ENCODE results near the gene RPTOR.

The RPTOR gene

DNA sequence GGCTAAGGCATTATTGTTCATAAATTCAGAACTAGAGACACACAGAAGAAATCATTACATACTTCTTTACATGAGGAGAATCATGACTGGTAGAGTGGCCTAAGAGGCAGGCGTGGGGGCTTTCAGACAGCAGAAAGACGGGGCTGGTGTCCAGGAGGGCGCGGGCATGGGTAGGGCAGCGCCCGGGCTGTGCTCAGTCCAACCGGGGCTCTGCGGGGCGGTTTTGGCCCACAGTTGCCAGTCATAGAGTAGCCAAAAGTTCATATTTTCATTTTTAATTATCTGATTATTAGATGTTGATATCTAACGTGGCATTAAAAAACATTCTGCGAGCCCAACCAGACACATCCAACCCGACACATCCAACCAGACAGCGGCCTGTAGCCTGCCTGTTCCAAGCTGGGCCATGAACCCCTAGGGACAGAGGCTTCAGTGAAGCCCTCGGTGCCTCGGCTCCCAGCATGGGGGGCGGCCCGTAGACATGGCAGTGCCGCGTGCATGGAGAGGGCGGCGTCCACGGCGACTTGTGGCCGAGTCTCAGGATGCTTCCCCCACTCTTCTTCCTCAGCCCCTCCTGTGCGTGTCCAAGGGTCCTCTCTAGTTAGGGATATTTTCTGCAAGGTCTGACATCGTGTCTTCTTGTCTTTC lies 284.7 kb downstream of the RPTOR start:
- peaks cover 2% of the 10 kb centered on the region for H3K36me3 ChIP-seq (ENCODE audit: control insufficient read depth, insufficient read depth, low read length)
- no peak overlapping the region for H3K9ac ChIP-seq (ENCODE audit: low read length)
- H3K4me3 ChIP-seq (ENCODE audit: low read length): no peak overlapping the region
- peaks cover 9% of the 10 kb centered on the region for H3K4me1 ChIP-seq (ENCODE audit: control insufficient read depth, insufficient read depth, low read length)
- no peak overlapping the region for H3K27ac ChIP-seq (ENCODE audit: low read depth, low read length)
- no peaks in the 10 kb centered on the region for H3K27me3 ChIP-seq (ENCODE audit: control insufficient read depth, insufficient read depth, low read length)

DNA sequence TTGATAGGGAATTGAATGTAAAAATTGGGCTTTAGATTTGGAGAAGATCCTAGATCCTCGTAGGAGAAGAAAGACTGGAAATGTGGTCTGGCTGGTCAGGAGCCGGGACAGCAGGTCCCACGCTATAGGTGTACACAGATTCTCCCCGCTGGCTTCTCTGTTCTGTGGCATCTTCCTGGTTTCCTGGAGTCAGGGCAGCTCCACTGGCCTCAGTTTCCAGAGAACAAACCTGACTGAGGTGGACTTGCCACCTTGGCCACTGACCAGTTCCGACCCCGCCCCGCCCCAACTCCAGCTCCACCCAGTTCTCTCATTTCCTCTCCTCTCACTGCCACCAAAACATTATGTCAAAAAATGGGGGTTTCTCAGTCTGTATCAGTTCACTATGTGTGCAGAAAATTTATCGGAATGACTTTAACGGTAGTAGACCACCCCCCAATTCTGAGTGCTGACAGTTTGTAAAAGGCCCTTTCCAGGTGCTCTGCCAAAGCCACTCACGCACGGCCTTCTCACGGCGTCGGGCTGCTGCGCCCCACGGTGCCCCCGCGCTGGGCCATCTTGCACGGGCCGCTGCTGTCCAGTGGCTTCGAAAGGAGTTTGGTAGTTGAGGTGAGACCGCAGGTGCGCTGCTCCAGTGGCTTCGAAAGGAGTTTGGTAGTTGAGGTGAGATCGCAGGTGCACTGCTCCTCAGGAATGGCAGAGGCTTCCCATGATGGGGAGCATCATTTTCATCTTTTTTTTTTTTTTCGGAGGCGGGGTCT lies 285.6 kb downstream of the RPTOR start:
- Histone ChIP-seq H3K27ac (ENCODE audit: low read depth, low read length) (no peak overlapping the region), H3K4me1 (ENCODE audit: control insufficient read depth, insufficient read depth, low read length) (peaks cover 9% of the 10 kb centered on the region), H3K9ac (ENCODE audit: low read length) (no peak overlapping the region), H3K36me3 (ENCODE audit: control insufficient read depth, insufficient read depth, low read length) (peaks cover 2% of the 10 kb centered on the region), H3K4me3 (ENCODE audit: low read length) (no peak overlapping the region), H3K27me3 (ENCODE audit: control insufficient read depth, insufficient read depth, low read length) (no peaks in the 10 kb centered on the region)

- Histone ChIP-seq H3K27me3 (ENCODE audit: control insufficient read depth, insufficient read depth, low read length) (no peaks in the 10 kb centered on the region), H3K4me1 (ENCODE audit: control insufficient read depth, insufficient read depth, low read length) (peaks cover 9% of the 10 kb centered on the region), H3K9ac (ENCODE audit: low read length) (no peak overlapping the region), H3K4me3 (ENCODE audit: low read length) (no peak overlapping the region), H3K36me3 (ENCODE audit: control insufficient read depth, insufficient read depth, low read length) (peaks cover under 1% of the 10 kb centered on the region), H3K27ac (ENCODE audit: low read depth, low read length) (peak overlapping the region; percentile 95)
These were observed 286.9 kb downstream of the RPTOR start for GRCh38 chr17:80831491-80831890.

GRCh38 chr17:80832266-80832676 lies 287.6 kb downstream of the RPTOR start:
- Histone ChIP-seq H3K4me3 (ENCODE audit: low read length) (peak overlapping the region; percentile 57), H3K27me3 (ENCODE audit: control insufficient read depth, insufficient read depth, low read length) (no peaks in the 10 kb centered on the region), H3K9ac (ENCODE audit: low read length) (peak overlapping the region; percentile 46)

GRCh38 chr17:80832888-80833583 lies 288.4 kb downstream of the RPTOR start:
- Histone ChIP-seq H3K9ac (ENCODE audit: low read length) (peak overlapping the region; percentile 46), H3K36me3 (ENCODE audit: control insufficient read depth, insufficient read depth, low read length) (peaks cover 3% of the 10 kb centered on the region), H3K4me3 (ENCODE audit: low read length) (peak overlapping the region; percentile 57), H3K27ac (ENCODE audit: low read depth, low read length) (peak overlapping the region; percentile 95), H3K4me1 (ENCODE audit: control insufficient read depth, insufficient read depth, low read length) (peaks cover 9% of the 10 kb centered on the region), H3K27me3 (ENCODE audit: control insufficient read depth, insufficient read depth, low read length) (no peaks in the 10 kb centered on the region)

More at GRCh38 chr17:80832266-80832676, 287.6 kb downstream of the RPTOR start:
- Histone ChIP-seq H3K4me1 (ENCODE audit: control insufficient read depth, insufficient read depth, low read length) (peaks cover 9% of the 10 kb centered on the region), H3K27ac (ENCODE audit: low read depth, low read length) (peak overlapping the region; percentile 95), H3K36me3 (ENCODE audit: control insufficient read depth, insufficient read depth, low read length) (peaks cover 1% of the 10 kb centered on the region)

DNA sequence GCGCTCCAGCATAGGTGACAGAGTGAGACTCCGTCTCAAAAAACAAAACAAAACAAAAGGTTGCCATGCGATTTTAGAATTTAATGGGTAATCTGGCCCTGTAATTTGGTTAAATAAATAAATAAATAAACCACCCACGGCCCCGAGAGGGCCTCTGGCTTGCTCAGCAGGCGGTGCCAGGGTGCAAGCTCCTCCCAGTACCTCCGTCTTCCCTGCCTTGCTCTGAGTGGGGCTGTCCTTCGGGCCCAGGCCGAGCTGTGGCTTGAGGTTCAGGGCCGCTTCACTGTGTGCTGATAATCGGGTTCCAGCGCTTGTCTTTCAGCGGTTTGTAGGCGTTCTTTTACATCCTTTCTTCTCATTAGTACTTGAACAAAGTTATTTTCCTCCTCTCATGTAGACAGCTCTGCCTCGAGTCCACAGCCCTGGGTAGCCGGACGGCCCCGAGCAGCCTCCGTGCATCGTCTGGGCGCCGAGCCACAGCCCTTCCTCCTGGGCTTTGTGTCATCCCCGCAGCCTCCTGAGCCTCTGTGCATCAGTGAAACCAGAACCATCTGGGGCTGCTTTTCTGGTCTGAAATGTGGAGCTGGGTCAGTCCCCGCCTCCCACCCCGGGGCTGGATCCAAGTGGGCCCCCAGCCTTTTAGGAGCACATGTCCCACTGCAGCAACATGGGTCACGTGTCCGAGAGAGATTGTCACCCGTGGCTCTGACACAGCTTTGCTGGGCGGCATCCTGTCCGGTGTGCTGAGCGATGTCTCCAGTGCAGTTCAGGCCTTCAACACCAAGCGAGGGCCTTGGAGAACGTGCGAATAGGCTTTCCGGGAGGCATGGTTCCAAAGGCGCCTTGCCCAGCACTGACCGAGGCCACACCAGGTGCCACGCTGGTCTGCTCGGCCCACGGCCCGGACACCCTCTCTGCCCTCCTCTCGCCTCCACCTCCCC lies 289.6 kb downstream of the RPTOR start:
- peaks cover 3% of the 10 kb centered on the region for H3K36me3 ChIP-seq (ENCODE audit: control insufficient read depth, insufficient read depth, low read length)
- no peaks in the 10 kb centered on the region for H3K27me3 ChIP-seq (ENCODE audit: control insufficient read depth, insufficient read depth, low read length)
- H3K4me3 ChIP-seq (ENCODE audit: low read length): no peak overlapping the region
- H3K27ac ChIP-seq (ENCODE audit: low read depth, low read length): peak overlapping the region; percentile 95
- peaks cover 9% of the 10 kb centered on the region for H3K4me1 ChIP-seq (ENCODE audit: control insufficient read depth, insufficient read depth, low read length)
- H3K9ac ChIP-seq (ENCODE audit: low read length): no peak overlapping the region

- Histone ChIP-seq H3K9ac (ENCODE audit: low read length) (no peak overlapping the region), H3K36me3 (ENCODE audit: control insufficient read depth, insufficient read depth, low read length) (peaks cover 4% of the 10 kb centered on the region), H3K27ac (ENCODE audit: low read depth, low read length) (peak overlapping the region; percentile 46), H3K4me1 (ENCODE audit: control insufficient read depth, insufficient read depth, low read length) (peaks cover 9% of the 10 kb centered on the region), H3K27me3 (ENCODE audit: control insufficient read depth, insufficient read depth, low read length) (no peaks in the 10 kb centered on the region), H3K4me3 (ENCODE audit: low read length) (no peak overlapping the region)
These were observed 290.2 kb downstream of the RPTOR start for GRCh38 chr17:80834893-80835275.

DNA sequence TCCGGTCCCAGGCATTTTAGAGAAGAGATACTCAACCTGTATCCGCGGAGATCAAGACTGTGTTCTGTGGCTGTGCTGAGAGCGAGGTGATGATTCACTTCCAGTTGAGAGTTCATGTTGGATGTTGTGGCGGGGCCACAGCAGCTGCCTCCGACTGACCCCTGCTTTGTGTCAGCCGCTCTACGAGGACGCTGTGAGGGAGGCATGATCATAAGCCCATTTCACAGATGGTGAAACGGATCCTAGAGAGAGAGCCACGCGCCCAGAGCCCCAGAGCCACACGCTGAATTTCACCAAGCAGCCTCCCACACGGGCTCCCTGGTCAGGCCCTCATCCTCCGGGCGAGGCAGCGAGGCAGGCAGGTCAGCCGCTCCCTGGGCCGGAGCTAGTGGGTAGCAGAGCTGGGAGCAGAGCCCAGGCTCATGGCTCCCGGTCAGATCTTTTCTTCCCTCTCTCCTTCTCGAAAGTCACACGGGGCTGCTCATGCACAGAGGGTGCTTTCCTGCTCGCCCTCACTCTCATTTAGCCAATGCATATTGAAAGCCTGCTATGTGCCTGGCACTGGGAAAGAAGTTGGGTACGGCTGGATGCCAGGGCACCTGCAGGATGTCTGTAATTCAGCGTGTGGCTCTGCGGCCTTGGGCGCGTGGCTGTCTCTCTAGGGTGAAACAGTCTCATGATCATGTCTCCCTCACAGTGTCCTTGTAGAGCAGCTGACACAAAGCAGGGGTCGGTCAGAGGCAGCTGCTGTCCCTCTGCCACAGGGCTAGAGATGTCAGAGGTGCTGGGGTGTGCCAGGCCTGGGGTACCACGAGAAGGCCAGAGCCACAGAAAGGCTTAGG lies 291.4 kb downstream of the RPTOR start:
- H3K36me3 ChIP-seq (ENCODE audit: control insufficient read depth, insufficient read depth, low read length): peaks cover 5% of the 10 kb centered on the region
- no peak overlapping the region for H3K4me3 ChIP-seq (ENCODE audit: low read length)
- H3K27me3 ChIP-seq (ENCODE audit: control insufficient read depth, insufficient read depth, low read length): no peaks in the 10 kb centered on the region
- H3K4me1 ChIP-seq (ENCODE audit: control insufficient read depth, insufficient read depth, low read length): peaks cover 9% of the 10 kb centered on the region
- no peak overlapping the region for H3K9ac ChIP-seq (ENCODE audit: low read length)
- no peak overlapping the region for H3K27ac ChIP-seq (ENCODE audit: low read depth, low read length)

DNA sequence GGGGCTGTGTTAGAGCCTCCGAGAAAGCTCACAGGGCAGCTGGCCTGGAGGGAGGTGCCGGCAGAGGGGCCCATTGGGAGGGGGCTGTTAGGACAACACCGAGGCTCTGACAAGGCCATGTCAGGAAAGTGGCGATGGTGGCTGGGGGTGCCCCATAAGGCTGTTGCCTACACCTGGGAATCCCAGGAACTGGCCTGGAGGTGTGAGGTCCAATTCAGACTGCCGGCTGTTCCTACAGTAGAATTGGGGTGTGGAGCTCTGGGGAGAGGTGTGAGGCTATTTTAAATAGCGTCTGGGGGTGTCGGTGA lies 292.0 kb downstream of the RPTOR start:
- H3K9ac ChIP-seq (ENCODE audit: low read length): no peak overlapping the region
- no peak overlapping the region for H3K4me3 ChIP-seq (ENCODE audit: low read length)
- peaks cover 5% of the 10 kb centered on the region for H3K36me3 ChIP-seq (ENCODE audit: control insufficient read depth, insufficient read depth, low read length)
- H3K27ac ChIP-seq (ENCODE audit: low read depth, low read length): no peak overlapping the region
- peaks cover 9% of the 10 kb centered on the region for H3K4me1 ChIP-seq (ENCODE audit: control insufficient read depth, insufficient read depth, low read length)
- no peaks in the 10 kb centered on the region for H3K27me3 ChIP-seq (ENCODE audit: control insufficient read depth, insufficient read depth, low read length)

DNA sequence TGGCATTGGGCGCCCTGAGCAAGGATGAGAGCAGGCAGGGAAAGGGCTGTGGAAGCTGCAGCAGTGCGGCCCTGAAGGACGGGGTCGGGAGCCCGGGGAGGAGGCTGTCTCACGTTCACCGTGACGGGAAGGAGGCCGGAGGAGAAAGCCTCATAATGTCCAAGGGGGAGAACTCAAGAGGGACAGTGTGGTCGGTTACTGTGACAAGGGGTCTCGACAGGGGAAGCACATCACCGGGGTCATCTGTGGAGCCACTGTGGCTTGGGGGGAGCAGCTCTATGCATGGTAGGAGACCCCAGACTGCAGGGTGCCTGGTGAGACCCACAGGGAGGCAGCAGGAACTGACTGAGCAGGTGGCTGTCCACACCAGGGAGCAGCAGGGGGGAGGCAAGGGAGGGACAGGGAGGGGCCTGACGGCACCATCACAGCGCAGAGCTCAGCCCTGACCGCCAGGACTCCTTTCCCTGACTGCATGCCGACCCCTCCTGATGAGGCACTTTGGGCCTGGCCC lies 292.4 kb downstream of the RPTOR start:
- Histone ChIP-seq H3K36me3 (ENCODE audit: control insufficient read depth, insufficient read depth, low read length) (peaks cover 5% of the 10 kb centered on the region), H3K4me1 (ENCODE audit: control insufficient read depth, insufficient read depth, low read length) (peaks cover 6% of the 10 kb centered on the region), H3K27ac (ENCODE audit: low read depth, low read length) (no peak overlapping the region), H3K4me3 (ENCODE audit: low read length) (no peak overlapping the region), H3K9ac (ENCODE audit: low read length) (no peak overlapping the region), H3K27me3 (ENCODE audit: control insufficient read depth, insufficient read depth, low read length) (no peaks in the 10 kb centered on the region)

DNA sequence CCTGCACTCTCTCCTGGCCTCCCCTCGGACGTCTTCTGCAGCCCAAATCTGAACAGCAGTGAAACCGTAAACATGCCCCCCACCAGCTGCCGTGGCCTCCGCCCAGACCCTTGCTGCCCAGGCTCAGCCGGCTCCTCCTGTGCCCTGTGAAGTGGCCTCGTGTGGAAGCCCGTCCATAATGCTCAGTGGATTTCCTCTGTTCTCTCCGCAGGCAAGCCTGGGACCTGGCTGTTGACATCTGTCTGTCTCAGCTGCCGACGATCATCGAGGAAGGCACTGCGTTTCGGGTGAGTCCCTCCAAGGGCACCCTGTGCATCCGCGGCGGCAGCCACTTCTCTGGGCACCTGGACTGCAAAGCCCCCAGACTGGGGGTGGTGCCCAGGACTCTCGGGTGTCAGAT lies 293.1 kb downstream of the RPTOR start:
- no peak overlapping the region for H3K9ac ChIP-seq (ENCODE audit: low read length)
- peaks cover 7% of the 10 kb centered on the region for H3K36me3 ChIP-seq (ENCODE audit: control insufficient read depth, insufficient read depth, low read length)
- H3K4me3 ChIP-seq (ENCODE audit: low read length): no peak overlapping the region
- H3K27ac ChIP-seq (ENCODE audit: low read depth, low read length): no peak overlapping the region
- H3K27me3 ChIP-seq (ENCODE audit: control insufficient read depth, insufficient read depth, low read length): no peaks in the 10 kb centered on the region
- H3K4me1 ChIP-seq (ENCODE audit: control insufficient read depth, insufficient read depth, low read length): peaks cover 3% of the 10 kb centered on the region

Data from rectal smooth muscle tissue (tissue), 1 donor.